MM.1S (cell line): ENCODE measurements around the gene GZMM.
"Not testable (repeated sequence)": the region's sequence is repeated elsewhere in the genome, so short reads cannot be mapped to it uniquely, and the experiment has no call there.

ENCODE experiments used
- DNase-seq: peaks from one replicate; pipeline ENCODE4 v3.0.0-alpha.2; 2015
- H2AFZ ChIP-seq: fragments of 300-600 bp; sonication (generic); 2 replicates; pipeline ENCODE4 v1.6.0; 2016; ENCODE audit warnings: antibody characterized with exemption, low read length
- H3F3A ChIP-seq: fragments of 300-600 bp; sonication (generic); 2 replicates; pipeline ENCODE4 v1.6.1; 2016; ENCODE audit warnings: mild to moderate bottlenecking, antibody characterized with exemption, low read length, moderate library complexity, mixed read lengths; ENCODE audit not compliant: insufficient read depth
- H3K27ac ChIP-seq: fragments of 300-600 bp; sonication (generic); 2 replicates; pipeline ENCODE4 v1.5.1; 2016; ENCODE audit warnings: mild to moderate bottlenecking, low read length
- H3K27me3 ChIP-seq: fragments of 300-600 bp; sonication (generic); replicated peaks from 2 replicates; pipeline ENCODE4 v1.6.0; 2016; ENCODE audit warnings: low read length; ENCODE audit not compliant: insufficient read depth
- H3K36me3 ChIP-seq: fragments of 300-600 bp; sonication (generic); replicated peaks from 2 replicates; pipeline ENCODE4 v1.6.1; 2016; ENCODE audit warnings: mild to moderate bottlenecking, low read length, mixed read lengths; ENCODE audit not compliant: insufficient read depth
- H3K4me1 ChIP-seq: fragments of 300-600 bp; sonication (generic); 2 replicates; pipeline ENCODE4 v1.6.1; 2016; ENCODE audit warnings: low read length, mixed read lengths
- H3K4me2 ChIP-seq: fragments of 300-600 bp; sonication (generic); 2 replicates; pipeline ENCODE4 v1.6.0; 2016; ENCODE audit warnings: low read depth, low read length
- H3K4me3 ChIP-seq: fragments of 300-600 bp; sonication (generic); 2 replicates; pipeline ENCODE4 v1.5.1; 2016; ENCODE audit warnings: low read length, mixed read lengths
- H3K79me2 ChIP-seq: fragments of 300-600 bp; sonication (generic); 2 replicates; pipeline ENCODE4 v1.6.1; 2016; ENCODE audit warnings: mixed run types, low read length, mixed read lengths
- H3K9ac ChIP-seq: fragments of 300-600 bp; sonication (generic); 2 replicates; pipeline ENCODE4 v1.6.1; 2016; ENCODE audit warnings: low read length, mixed read lengths
- H3K9me2 ChIP-seq: fragments of 300-600 bp; sonication (generic); replicated peaks from 2 replicates; pipeline ENCODE4 v1.6.1; 2016; ENCODE audit warnings: mild to moderate bottlenecking, low read length, mixed read lengths; ENCODE audit not compliant: insufficient read depth
- H3K9me3 ChIP-seq: fragments of 300-600 bp; sonication (generic); replicated peaks from 2 replicates; pipeline ENCODE4 v1.6.1; 2016; ENCODE audit warnings: mild to moderate bottlenecking, low read length, mixed read lengths; ENCODE audit not compliant: insufficient read depth
- H4K20me1 ChIP-seq: fragments of 300-600 bp; sonication (generic); 2 replicates; pipeline ENCODE4 v1.6.1; 2016; ENCODE audit warnings: mild to moderate bottlenecking, low read length, moderate library complexity, mixed read lengths; ENCODE audit not compliant: insufficient read depth
- EZH2 ChIP-seq: fragments of 300-600 bp; sonication (generic); optimal IDR thresholded peaks from 2 replicates; pipeline ENCODE3; 2017; ENCODE audit warnings: low read depth, mild to moderate bottlenecking, antibody characterized with exemption, low read length, mixed read lengths
- EZH2phosphoT487 ChIP-seq: fragments of 300-600 bp; sonication (generic); IDR thresholded peaks from 2 replicates; pipeline ENCODE4 v1.6.1; 2018; ENCODE audit warnings: antibody characterized with exemption, low read length
- TF ChIP-seq, protein P1 (sequence below): fragments of 300-600 bp; sonication (generic); IDR thresholded peaks from 2 replicates; pipeline ENCODE4 v1.5.1; 2016; ENCODE audit warnings: antibody characterized with exemption, low read length, mixed read lengths

The GZMM gene

GRCh38 chr19:584240-585001, 40.6 kb downstream of the GZMM start:
- TF ChIP-seq EZH2 (no peak), EZH2phosphoT487 (no peak)
- TF ChIP-seq, protein P1, sequence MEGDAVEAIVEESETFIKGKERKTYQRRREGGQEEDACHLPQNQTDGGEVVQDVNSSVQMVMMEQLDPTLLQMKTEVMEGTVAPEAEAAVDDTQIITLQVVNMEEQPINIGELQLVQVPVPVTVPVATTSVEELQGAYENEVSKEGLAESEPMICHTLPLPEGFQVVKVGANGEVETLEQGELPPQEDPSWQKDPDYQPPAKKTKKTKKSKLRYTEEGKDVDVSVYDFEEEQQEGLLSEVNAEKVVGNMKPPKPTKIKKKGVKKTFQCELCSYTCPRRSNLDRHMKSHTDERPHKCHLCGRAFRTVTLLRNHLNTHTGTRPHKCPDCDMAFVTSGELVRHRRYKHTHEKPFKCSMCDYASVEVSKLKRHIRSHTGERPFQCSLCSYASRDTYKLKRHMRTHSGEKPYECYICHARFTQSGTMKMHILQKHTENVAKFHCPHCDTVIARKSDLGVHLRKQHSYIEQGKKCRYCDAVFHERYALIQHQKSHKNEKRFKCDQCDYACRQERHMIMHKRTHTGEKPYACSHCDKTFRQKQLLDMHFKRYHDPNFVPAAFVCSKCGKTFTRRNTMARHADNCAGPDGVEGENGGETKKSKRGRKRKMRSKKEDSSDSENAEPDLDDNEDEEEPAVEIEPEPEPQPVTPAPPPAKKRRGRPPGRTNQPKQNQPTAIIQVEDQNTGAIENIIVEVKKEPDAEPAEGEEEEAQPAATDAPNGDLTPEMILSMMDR, result peak; percentile 88

DNA sequence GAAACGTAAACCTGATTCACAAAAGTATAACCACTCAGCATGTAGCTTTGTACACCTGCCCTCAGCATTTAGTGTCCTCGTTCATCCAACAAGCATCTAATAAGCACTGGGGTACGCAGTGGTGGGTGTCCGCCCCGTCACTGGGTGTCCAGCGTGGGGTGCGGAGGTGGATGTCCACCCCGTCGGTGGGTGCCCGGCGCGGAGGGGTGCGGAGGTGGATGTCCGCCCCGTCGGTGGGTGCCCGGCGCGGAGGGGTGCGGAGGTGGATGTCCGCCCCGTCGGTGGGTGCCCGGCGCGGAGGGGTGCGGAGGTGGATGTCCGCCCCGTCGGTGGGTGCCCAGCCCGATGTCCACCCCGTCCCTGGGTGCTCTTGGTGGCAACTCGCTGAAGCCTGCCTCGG, 41.3 kb downstream of the GZMM start:
- H3K79me2 ChIP-seq, H3K9me2 ChIP-seq, H3K9me3 ChIP-seq, DNase-seq, H3K4me2 ChIP-seq, H2AFZ ChIP-seq, H3K27ac ChIP-seq, H3F3A ChIP-seq, H3K9ac ChIP-seq, H3K36me3 ChIP-seq, H4K20me1 ChIP-seq, H3K4me1 ChIP-seq, H3K4me3 ChIP-seq: not testable (repeated sequence)
- H3K27me3 ChIP-seq, result peaks cover 26% of the 10 kb centered on the region

More at GRCh38 chr19:584240-585001, 40.6 kb downstream of the GZMM start:
- Histone ChIP-seq H3K79me2 (peaks cover 11% of the 10 kb centered on the region), H3K27me3 (peaks cover 26% of the 10 kb centered on the region), H3K4me1 (no peaks in the 10 kb centered on the region), H3K9me3 (no peaks in the 10 kb centered on the region), H3K36me3 (no peaks in the 10 kb centered on the region), H3K9me2 (no peaks in the 10 kb centered on the region), H3K4me3 (no peak overlapping the region), H4K20me1 (peaks cover 1% of the 10 kb centered on the region; the same call in 1 of the 2 replicates), H3K9ac (no peak overlapping the region), H3F3A (no peaks in the 10 kb centered on the region), H2AFZ (no peak overlapping the region), H3K27ac (no peak overlapping the region), H3K4me2 (no peak overlapping the region)
- DNase-seq, result peak; percentile 45

DNA sequence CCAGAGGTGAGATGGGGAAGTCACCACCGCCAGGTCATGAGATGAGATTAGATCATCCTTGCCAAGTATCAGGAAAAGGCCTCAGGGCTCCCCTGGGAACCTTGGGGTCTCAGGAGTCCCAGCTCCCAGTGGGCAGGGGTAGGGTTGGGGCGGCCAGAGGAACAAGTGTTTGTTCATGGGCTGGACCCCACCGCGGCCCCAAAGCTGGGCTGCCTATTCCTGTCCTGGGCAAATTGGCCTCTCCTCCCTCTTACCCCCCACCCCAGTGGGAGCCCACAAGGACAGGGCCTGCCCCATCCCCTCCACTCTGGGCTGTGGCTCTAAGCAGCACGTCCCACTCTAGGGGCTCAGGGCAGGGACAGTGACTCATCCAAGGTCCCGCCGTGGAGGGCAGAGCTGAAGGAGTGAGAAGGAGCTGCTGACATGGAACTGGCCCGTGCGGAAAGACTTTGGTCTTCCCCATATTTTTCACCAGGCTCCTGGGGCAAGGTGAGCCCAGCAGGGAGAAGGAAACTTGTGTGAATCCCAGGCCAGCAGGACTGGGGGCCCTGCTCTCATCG, 41.8 kb downstream of the GZMM start:
- Histone ChIP-seq H3K4me1 (no peaks in the 10 kb centered on the region), H2AFZ (no peak overlapping the region), H3K4me3 (no peak overlapping the region), H3K27me3 (peaks cover 26% of the 10 kb centered on the region), H3K9me2 (no peaks in the 10 kb centered on the region), H4K20me1 (no peaks in the 10 kb centered on the region; the same call in 1 of the 2 replicates), H3K27ac (no peak overlapping the region), H3K36me3 (no peaks in the 10 kb centered on the region), H3K9me3 (no peaks in the 10 kb centered on the region), H3K79me2 (no peaks in the 10 kb centered on the region), H3K9ac (no peak overlapping the region), H3F3A (no peaks in the 10 kb centered on the region), H3K4me2 (no peak overlapping the region)
- TF ChIP-seq, protein P1, result no peak
- TF ChIP-seq EZH2 (no peak), EZH2phosphoT487 (no peak)
- DNase-seq, result no peak
